ENCODE measurements around the gene SLC27A2. TPM values are rescaled to one million over a fixed set of nuclear protein-coding genes. Genes with fewer than 3 reads are reported as not detected.

The SLC27A2 gene
- total and polyA plus RNA-seq, 2 experiments from 2014 or later: 2.8 to 9.4 TPM

GRCh38 chr15:50206020-50206419 lies 24.0 kb downstream of the SLC27A2 start:
- peaks cover 5% of the 10 kb centered on the region; the same call in 1 of the 3 replicates for H3K4me1 Mint-ChIP-seq
- TF ChIP-seq ZNF114 (CRISPR knock-in tag; IDR thresholded peaks at IDR 0.05) (no peak), ZNF331 (CRISPR knock-in tag; IDR thresholded peaks at IDR 0.05; ENCODE audit: low read depth) (no peak), EZH2phosphoT487 (IDR thresholded peaks at IDR 0.05; ENCODE audit: unreplicated experiment) (no peak), JUNB (IDR thresholded peaks at IDR 0.05; ENCODE audit: unreplicated experiment) (no peak)
- TF ChIP-seq, protein P1, sequence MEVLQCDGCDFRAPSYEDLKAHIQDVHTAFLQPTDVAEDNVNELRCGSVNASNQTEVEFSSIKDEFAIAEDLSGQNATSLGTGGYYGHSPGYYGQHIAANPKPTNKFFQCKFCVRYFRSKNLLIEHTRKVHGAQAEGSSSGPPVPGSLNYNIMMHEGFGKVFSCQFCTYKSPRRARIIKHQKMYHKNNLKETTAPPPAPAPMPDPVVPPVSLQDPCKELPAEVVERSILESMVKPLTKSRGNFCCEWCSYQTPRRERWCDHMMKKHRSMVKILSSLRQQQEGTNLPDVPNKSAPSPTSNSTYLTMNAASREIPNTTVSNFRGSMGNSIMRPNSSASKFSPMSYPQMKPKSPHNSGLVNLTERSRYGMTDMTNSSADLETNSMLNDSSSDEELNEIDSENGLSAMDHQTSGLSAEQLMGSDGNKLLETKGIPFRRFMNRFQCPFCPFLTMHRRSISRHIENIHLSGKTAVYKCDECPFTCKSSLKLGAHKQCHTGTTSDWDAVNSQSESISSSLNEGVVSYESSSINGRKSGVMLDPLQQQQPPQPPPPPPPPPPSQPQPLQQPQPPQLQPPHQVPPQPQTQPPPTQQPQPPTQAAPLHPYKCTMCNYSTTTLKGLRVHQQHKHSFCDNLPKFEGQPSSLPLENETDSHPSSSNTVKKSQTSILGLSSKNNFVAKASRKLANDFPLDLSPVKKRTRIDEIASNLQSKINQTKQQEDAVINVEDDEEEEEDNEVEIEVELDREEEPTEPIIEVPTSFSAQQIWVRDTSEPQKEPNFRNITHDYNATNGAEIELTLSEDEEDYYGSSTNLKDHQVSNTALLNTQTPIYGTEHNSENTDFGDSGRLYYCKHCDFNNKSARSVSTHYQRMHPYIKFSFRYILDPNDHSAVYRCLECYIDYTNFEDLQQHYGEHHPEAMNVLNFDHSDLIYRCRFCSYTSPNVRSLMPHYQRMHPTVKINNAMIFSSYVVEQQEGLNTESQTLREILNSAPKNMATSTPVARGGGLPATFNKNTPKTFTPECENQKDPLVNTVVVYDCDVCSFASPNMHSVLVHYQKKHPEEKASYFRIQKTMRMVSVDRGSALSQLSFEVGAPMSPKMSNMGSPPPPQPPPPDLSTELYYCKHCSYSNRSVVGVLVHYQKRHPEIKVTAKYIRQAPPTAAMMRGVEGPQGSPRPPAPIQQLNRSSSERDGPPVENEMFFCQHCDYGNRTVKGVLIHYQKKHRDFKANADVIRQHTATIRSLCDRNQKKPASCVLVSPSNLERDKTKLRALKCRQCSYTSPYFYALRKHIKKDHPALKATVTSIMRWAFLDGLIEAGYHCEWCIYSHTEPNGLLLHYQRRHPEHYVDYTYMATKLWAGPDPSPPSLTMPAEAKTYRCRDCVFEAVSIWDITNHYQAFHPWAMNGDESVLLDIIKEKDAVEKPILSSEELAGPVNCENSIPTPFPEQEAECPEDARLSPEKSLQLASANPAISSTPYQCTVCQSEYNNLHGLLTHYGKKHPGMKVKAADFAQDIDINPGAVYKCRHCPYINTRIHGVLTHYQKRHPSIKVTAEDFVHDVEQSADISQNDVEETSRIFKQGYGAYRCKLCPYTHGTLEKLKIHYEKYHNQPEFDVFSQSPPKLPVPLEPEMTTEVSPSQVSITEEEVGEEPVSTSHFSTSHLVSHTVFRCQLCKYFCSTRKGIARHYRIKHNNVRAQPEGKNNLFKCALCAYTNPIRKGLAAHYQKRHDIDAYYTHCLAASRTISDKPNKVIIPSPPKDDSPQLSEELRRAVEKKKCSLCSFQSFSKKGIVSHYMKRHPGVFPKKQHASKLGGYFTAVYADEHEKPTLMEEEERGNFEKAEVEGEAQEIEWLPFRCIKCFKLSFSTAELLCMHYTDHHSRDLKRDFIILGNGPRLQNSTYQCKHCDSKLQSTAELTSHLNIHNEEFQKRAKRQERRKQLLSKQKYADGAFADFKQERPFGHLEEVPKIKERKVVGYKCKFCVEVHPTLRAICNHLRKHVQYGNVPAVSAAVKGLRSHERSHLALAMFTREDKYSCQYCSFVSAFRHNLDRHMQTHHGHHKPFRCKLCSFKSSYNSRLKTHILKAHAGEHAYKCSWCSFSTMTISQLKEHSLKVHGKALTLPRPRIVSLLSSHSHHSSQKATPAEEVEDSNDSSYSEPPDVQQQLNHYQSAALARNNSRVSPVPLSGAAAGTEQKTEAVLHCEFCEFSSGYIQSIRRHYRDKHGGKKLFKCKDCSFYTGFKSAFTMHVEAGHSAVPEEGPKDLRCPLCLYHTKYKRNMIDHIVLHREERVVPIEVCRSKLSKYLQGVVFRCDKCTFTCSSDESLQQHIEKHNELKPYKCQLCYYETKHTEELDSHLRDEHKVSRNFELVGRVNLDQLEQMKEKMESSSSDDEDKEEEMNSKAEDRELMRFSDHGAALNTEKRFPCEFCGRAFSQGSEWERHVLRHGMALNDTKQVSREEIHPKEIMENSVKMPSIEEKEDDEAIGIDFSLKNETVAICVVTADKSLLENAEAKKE (CRISPR knock-in tag; IDR thresholded peaks at IDR 0.05): no peak
- ATAC-seq (no peak), DNase-seq (ENCODE audit: low spot score) (no peak)
- H3K4me1 ChIP-seq (ENCODE audit: insufficient read depth): no peaks in the 10 kb centered on the region
- H3K27ac ChIP-seq (ENCODE audit: low read depth): no peak overlapping the region
- no peaks in the 10 kb centered on the region for H3K36me3 ChIP-seq (ENCODE audit: insufficient read depth)
- peaks cover 20% of the 10 kb centered on the region for H3K36me3 Mint-ChIP-seq (ENCODE audit: low read depth)
- peaks cover 7% of the 10 kb centered on the region for H3K9me3 Mint-ChIP-seq
- H3K27me3 ChIP-seq (ENCODE audit: insufficient read depth): no peaks in the 10 kb centered on the region
- no peak overlapping the region for H2AFZ ChIP-seq
- H3K27ac Mint-ChIP-seq: no peak overlapping the region
- no peaks in the 10 kb centered on the region for H3K79me2 ChIP-seq (replicated peaks; ENCODE audit: insufficient read depth)
- no peaks in the 10 kb centered on the region for H3F3A ChIP-seq (replicated peaks; ENCODE audit: low read depth)
- no peak overlapping the region for H3K4me3 ChIP-seq
- no peaks in the 10 kb centered on the region for H3K9me2 ChIP-seq (ENCODE audit: insufficient read depth)
- H3K4me2 ChIP-seq: no peak overlapping the region
- H4K20me1 ChIP-seq (replicated peaks; ENCODE audit: insufficient read depth): no peaks in the 10 kb centered on the region
- H3K27me3 Mint-ChIP-seq (ENCODE audit: insufficient read depth, low read depth, poor library complexity): no peaks in the 10 kb centered on the region
- no peak overlapping the region for H3K4me3 Mint-ChIP-seq

GRCh38 chr15:50209809-50210208 lies 27.8 kb downstream of the SLC27A2 start:
- Mint-ChIP-seq H3K4me1 (peaks cover 5% of the 10 kb centered on the region; the same call in 1 of the 3 replicates), H3K36me3 (ENCODE audit: low read depth) (peaks cover 29% of the 10 kb centered on the region), H3K9me3 (peaks cover 22% of the 10 kb centered on the region), H3K27me3 (ENCODE audit: insufficient read depth, low read depth, poor library complexity) (peaks cover 3% of the 10 kb centered on the region), H3K27ac (no peak overlapping the region), H3K4me3 (no peak overlapping the region)
- no peaks in the 10 kb centered on the region for H3K27me3 ChIP-seq (ENCODE audit: insufficient read depth)
- no peaks in the 10 kb centered on the region; the same call in 1 of the 2 replicates for H3K9me2 ChIP-seq (ENCODE audit: insufficient read depth)
- H3K4me1 ChIP-seq (ENCODE audit: insufficient read depth): no peaks in the 10 kb centered on the region
- no peaks in the 10 kb centered on the region for H3K36me3 ChIP-seq (ENCODE audit: insufficient read depth)
- H3K4me3 ChIP-seq: no peak overlapping the region
- H2AFZ ChIP-seq: no peak overlapping the region
- H3K27ac ChIP-seq (ENCODE audit: low read depth): no peak overlapping the region
- H3F3A ChIP-seq (replicated peaks; ENCODE audit: low read depth): no peaks in the 10 kb centered on the region
- DNase-seq (ENCODE audit: low spot score): no peak
- H3K79me2 ChIP-seq (replicated peaks; ENCODE audit: insufficient read depth): no peaks in the 10 kb centered on the region
- no peak overlapping the region for H3K4me2 ChIP-seq
- no peaks in the 10 kb centered on the region for H4K20me1 ChIP-seq (replicated peaks; ENCODE audit: insufficient read depth)
- no peak for ATAC-seq
- TF ChIP-seq ZNF114 (CRISPR knock-in tag; IDR thresholded peaks at IDR 0.05) (no peak), CTCF (conservative IDR thresholded peaks at IDR 0.05; ENCODE audit: low read depth in 2 of 2) (no peak), CREB1 (CRISPR knock-in tag; IDR thresholded peaks at IDR 0.05; ENCODE audit: low read depth) (no peak), EZH2 (IDR thresholded peaks at IDR 0.05; ENCODE audit: low read depth, unreplicated experiment) (no peak), JUNB (IDR thresholded peaks at IDR 0.05; ENCODE audit: unreplicated experiment) (no peak)
- TF ChIP-seq, protein P2, sequence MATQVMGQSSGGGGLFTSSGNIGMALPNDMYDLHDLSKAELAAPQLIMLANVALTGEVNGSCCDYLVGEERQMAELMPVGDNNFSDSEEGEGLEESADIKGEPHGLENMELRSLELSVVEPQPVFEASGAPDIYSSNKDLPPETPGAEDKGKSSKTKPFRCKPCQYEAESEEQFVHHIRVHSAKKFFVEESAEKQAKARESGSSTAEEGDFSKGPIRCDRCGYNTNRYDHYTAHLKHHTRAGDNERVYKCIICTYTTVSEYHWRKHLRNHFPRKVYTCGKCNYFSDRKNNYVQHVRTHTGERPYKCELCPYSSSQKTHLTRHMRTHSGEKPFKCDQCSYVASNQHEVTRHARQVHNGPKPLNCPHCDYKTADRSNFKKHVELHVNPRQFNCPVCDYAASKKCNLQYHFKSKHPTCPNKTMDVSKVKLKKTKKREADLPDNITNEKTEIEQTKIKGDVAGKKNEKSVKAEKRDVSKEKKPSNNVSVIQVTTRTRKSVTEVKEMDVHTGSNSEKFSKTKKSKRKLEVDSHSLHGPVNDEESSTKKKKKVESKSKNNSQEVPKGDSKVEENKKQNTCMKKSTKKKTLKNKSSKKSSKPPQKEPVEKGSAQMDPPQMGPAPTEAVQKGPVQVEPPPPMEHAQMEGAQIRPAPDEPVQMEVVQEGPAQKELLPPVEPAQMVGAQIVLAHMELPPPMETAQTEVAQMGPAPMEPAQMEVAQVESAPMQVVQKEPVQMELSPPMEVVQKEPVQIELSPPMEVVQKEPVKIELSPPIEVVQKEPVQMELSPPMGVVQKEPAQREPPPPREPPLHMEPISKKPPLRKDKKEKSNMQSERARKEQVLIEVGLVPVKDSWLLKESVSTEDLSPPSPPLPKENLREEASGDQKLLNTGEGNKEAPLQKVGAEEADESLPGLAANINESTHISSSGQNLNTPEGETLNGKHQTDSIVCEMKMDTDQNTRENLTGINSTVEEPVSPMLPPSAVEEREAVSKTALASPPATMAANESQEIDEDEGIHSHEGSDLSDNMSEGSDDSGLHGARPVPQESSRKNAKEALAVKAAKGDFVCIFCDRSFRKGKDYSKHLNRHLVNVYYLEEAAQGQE (IDR thresholded peaks at IDR 0.05; ENCODE audit: unreplicated experiment): no peak

All from GM23338 (cell line).